NK-92 treated with Interleukin-12 subunit alpha and Interleukin-12 subunit beta, amount 100 ng/mL, for 24 hours (cell line): Measurements from ENCODE around the gene AMBP.

ENCODE experiments used
- DNase-seq: peaks from one replicate; lab custom pipeline; 2025; lab: John Stamatoyannopoulos, UW

AMBP gene

DNA sequence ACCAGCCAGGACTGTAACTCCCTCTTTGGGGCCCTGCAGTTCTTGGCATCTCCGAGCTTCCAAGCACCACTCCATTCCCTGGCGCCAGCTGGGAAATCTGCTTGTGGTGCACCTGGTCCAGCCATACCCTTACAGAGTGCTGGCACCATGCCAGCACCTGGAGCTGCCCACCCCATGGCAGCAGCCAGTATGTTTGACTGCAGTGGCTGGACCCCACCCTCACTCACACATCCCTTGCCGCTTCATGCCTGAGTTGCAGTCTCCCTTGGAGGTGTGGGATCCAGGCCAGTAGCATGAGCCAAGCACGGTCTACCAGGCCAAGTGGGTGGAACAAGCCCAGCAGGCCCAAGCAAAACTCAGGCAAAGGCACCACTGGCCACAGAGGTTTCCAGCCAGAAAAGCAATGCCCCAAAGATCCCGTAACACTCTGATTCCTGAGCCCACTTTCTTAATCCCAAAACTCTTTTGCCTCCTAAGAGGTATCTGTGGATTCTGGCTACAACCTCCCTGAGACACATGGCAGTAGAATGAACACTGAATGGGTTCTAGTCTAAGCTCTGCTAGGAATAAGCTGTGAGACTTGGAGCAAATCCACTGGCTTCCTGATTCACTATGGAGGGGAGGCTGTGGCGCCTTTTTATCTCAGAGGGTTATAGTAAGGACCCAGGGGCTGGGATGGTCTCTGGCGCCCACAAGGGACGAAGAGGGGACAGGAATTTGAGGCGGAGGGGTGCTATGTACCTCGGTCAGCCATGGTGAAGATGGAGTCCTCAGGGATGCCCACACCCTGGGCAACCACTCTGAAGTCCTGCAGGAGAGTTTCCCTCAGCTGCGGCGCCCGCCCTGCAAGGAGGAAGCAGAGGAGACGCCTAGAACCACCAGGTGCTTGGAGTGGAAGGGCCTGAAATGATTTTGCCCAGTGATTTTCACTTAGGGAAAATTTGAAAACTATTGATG lies 5.6 kb downstream of the AMBP start:
- no peak for DNase-seq

DNA sequence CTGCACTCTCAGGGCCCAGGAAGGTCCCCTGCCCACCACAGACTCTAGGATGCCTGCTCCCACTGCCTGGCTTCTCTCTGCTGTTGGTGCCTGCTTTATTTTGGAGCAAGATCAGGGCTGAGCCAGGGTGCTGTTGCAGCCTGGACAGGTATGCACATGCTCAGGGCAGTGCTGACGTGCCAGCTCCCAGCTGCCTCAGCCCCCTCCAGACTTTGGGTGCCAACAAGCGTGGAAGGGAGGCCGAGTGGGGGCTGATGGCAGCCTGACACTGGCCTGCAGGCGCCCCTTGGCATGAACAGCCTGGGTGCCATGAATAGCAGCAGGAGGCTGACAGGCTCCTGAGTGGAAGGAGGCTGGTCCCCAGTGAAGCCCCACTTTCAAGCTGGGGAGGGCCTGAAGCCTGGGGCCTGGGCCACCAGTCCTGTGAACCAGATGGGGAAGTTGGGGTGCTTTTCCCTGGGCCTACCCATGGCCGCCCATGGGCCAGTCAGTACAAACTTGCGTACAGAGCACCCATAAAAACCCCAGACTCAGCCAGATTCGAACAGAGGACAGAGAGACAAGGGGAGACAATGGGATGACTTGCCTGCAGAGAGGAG lies 6.8 kb downstream of the AMBP start:
- no peak for DNase-seq

DNA sequence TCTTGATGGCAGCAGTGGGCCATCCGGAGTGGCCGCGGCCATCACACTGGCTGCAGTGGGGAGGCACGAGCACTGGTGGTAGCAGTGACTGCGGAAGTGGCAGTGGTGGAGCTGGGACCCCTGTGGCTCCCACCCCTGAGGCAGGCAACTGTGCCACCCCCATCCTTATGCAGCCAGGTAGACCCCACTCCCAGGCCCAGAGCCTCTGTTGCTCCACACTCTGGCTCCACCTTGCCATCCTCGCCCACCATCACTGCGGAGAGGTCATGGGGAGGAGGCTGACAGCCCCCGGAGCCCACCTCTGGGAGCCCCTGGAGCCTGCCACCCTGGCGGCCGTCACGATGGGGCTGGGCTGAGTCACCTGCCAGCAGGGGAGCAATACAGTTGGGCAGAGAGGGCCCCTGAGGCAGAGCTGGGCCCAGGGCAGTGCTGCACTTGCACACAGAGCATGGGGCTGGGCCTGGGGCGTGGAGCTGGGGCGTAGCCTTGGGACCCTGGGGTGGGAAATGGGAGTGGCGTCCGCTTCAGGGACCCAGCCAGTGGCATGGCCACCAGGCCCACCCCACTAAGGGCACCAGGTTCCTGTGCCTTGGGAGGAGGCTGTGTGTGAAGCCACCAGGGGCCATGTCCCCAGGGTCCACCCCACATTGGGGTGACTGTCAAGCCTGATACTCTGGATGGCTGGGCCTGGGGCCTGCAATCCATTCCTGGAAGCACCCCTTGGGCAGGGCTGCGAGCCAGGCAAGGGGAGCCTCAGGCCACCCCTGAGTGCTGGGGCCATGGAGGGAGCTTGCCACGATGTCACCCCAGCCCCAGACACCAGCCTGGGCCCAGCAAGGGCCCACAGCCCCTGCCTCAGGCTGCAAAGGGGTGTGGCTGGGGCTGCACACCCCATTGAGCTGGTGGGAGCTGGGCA lies 7.7 kb downstream of the AMBP start:
- DNase-seq, result no peak

DNA sequence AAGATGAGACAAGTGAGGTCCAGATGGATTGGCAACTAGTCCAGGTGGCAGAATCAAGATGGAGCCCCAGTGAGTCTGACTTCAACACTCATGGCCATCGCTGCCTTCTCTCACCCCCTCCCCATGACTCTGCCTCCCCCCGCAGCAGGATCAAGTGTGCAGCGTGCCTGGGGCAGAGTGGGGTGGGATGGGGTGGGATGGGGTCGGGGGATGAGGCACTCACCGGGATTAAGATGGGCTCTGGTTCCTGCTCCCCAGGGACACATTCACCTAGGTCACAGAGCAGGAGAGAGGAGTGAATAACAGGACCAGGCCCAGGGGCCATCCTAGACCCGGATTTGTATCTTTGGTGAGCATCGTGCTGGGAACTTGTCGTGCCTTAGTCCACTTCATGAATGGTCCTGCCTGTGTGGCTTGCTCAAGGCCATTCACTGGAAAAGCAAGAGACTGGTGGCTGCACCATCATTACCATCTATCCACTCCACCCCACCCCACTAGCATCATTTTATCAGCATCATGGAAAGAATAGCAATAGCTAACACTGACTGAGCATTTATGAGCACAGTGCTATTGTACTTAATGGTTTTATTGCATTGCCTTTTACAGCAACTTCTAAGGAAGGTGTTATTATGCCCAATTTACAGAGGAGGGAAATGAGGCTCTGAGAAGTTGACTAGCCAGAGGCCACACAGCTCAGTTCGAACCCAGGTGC lies 8.5 kb downstream of the AMBP start:
- no peak for DNase-seq

GRCh38 chr9:114065304-114065703 lies 12.8 kb downstream of the AMBP start:
- DNase-seq, result no peak

- no peak for DNase-seq
Measured at GRCh38 chr9:114061830-114062474, 16.1 kb downstream of the AMBP start.

GRCh38 chr9:114061292-114061691 lies 16.8 kb downstream of the AMBP start:
- no peak for DNase-seq

DNA sequence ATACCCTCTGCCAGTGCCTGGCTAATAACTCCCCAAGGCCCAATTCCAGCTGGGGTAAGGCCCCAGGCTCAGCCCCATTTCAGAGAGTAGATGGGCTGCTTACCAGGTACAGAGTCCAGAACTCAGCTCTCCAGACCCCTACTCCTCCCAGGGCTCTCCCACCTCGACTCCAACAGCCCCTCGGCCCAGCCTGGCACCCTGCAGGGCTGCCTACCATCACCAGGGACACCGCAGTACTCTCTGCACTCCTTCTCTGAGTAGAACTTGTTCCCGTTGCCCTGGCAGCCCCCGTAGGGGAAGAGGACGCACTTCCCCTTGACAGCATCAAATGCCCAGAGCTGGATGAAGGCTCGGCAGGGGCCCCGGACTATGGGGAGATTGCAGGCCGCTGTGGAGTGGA lies 17.4 kb downstream of the AMBP start:
- DNase-seq, result no peak

- no peak for DNase-seq
Measured at GRCh38 chr9:114060070-114060469, 18.0 kb downstream of the AMBP start.

DNA sequence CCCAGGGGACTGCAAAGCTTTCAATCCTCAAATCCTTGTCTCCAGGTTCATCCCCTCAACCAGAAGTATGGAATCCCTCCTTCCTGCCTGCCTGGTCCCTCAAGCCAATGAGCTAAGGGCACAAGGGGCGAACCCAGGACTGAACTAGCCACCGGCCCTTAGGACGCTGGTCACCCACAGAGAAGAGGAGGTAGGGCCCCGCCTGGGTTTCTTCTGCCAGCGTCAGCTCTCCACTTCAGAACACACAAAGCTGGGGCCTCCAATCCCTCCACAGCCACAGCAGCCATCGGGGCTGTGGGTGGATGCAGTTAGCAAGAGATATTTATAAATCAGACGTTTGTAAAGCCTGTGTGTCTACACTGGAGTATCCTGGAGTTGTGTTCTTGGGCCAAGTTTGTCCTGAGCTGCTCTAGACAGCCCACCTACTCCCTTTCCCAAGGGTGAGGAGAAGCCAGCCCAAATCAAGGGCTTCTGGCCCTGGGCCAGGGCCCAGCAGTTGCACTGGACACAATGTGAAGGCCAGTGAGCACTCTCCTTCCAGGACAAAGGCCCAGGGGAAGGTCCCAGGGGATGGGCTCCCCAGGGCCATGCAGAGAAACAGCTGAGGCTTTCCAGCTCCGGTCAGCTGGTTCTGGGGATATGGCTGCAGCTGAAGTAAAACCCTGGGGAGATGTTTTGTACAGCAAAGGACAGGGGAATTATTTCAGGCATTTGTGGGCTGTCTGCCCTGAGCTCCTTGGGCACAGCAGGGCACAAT lies 18.9 kb downstream of the AMBP start:
- no peak for DNase-seq

DNA sequence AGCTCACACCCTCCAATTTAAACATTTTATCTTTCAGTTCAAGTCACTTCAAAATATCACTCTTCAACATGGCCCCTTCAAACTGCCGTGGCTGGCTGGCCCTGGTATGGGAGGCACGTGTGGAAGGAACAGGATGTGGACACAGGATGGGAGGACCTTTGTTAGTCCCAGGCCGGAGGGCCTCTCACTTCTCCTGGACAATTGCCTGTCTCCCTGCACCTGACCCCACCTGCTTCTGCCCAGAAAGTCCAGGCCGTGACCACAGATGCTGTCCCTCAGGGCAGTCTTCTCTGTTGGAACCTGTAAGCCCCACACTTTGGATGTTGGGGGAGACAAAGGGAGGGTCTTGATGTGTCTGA lies 19.4 kb downstream of the AMBP start:
- no peak for DNase-seq

- DNase-seq, result no peak
Measured at GRCh38 chr9:114057161-114057885, 20.8 kb downstream of the AMBP start.

DNA sequence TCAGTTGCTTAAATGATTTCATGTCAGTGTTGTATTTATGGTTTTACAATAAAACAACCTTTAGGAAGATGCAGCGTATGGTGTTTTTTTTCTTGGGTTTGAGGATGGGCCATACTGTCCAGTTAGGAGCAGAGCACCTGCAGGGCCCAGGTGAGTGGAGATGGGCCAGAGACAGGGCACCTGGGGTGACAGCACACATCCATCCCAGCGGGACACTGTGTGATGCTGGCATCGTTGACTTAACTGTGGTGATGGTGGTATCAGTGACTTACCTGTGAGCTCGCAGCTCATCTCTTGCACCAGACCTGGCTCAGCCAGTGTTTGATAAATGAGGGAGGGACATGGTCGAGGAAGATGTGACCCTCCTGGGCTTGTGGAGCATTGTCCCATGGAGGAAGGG lies 21.6 kb downstream of the AMBP start:
- DNase-seq, result no peak

- DNase-seq, result no peak
Measured at GRCh38 chr9:114055894-114056293, 22.2 kb downstream of the AMBP start.

- no peak for DNase-seq
Measured at GRCh38 chr9:114055061-114055460, 23.0 kb downstream of the AMBP start.

DNA sequence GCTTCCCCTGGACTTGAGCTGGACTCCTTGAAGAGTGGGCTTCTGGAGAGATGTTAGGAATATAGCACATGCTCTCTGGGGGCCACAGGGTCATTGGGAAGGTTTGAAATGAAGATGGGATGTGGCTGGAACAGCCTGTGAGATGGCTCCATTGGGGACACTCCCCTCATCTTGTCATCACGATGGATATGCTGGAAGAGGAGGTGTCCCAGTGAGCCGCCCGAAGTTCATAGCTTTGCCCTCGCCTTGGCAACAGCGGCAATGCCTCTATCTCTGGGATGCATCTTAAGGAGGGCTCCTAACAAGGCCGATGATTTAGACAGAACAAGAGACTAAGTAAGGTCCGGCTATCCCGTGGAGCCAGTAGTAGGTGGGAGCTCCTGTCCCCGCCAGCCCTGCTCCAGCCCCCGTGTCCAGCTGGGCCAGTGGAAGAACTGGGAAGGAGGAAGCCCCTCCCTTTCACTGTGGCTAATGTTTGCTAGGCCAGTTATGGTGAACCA lies 23.9 kb downstream of the AMBP start:
- no peak for DNase-seq

DNA sequence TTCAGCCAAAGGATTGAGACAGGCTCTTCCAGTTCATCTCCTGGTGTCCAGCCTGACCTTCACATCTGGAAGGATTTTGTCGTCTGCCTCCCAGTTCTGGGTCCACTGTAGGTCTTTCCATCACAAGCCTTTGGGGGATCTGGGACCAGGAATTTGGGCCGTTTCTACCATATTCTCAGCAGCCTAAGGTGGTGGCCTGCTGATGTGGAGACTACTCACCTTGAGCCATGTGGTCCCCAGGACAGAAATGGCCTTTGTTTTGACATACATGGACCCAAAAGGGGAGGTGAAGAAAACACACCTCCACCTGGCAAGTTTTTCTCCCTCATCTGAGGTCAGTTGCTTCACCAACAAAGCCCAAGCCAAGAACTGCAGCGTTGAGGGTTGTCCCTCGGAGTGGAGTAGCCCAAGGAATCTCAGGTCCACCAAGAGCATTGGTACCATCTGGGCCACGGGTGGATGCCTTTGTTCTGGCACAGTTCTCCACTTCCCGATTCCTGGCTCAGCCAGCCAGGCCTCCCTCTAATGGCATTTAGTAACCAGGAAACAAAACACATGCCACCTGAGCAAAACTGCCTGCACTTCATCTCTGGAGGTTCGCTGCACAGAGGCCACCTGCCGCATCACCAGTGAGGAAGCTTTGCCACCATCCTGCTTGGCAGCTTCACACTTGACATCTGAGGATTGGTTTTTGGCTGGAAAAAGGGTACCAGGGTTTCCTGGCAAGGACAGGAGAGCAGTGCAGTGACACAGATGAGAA lies 24.7 kb downstream of the AMBP start:
- DNase-seq, result no peak

- no peak for DNase-seq
Measured at GRCh38 chr9:114051706-114052105, 26.4 kb downstream of the AMBP start.

DNA sequence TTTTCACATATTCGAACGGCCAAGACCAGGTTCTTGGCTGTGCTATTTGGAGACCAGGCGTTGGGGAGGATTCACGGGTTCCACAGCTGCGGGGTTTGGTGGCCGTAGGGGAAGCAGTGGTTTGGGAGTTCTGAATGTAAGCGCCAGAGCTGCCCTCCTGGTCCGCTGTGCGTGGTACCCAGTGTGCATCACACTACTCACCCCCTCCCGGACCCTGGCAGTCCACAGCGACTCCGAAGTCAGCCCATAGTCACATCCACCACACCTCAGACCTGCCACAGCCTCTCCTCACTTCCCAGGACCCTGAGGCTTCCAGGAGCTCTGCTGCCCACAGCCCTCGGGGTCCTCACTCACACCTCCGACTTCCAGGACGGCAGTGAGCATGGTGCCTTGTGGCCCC lies 26.8 kb downstream of the AMBP start:
- DNase-seq, result no peak
